OCI-LY3 (cell line): ENCODE measurements around the gene NAA10.

ENCODE experiments used
- EZH2phosphoT487 ChIP-seq: fragments of 200-600 bp; shearing (Covaris generic); IDR thresholded peaks from 2 replicates; pipeline ENCODE4 v1.6.1; 2018; ENCODE audit warnings: antibody characterized with exemption, mixed run types, low read depth
- TF ChIP-seq, protein P1 (sequence below): fragments of 200-600, 300-600 bp; sonication (generic); IDR thresholded peaks from 2 replicates; pipeline ENCODE4 v1.5.1; 2014; ENCODE audit warnings: antibody characterized with exemption, low read length, low read depth

DNA sequence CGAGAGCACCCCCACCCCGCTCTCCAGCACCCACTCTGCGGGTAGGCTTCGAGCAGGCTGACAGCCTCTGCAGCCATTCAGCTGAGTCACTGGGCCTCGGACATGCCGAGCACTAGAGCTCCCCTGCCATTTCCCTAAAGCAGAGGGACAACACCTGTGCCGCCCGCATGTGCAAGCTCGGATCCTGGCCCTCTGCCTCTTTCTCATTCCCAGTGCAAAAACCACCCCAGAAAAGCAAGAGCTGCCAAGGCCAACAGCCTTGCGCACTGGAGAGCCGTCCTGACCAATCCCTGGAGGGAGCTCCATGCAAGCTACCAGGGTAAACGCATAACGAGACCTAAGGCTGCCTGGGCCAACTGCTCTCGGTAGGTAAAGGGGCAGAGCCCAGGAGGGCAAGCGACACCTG lies 31.4 kb upstream of the NAA10 start:
- TF ChIP-seq, protein P1, sequence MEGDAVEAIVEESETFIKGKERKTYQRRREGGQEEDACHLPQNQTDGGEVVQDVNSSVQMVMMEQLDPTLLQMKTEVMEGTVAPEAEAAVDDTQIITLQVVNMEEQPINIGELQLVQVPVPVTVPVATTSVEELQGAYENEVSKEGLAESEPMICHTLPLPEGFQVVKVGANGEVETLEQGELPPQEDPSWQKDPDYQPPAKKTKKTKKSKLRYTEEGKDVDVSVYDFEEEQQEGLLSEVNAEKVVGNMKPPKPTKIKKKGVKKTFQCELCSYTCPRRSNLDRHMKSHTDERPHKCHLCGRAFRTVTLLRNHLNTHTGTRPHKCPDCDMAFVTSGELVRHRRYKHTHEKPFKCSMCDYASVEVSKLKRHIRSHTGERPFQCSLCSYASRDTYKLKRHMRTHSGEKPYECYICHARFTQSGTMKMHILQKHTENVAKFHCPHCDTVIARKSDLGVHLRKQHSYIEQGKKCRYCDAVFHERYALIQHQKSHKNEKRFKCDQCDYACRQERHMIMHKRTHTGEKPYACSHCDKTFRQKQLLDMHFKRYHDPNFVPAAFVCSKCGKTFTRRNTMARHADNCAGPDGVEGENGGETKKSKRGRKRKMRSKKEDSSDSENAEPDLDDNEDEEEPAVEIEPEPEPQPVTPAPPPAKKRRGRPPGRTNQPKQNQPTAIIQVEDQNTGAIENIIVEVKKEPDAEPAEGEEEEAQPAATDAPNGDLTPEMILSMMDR: no peak
- no peak for TF ChIP-seq EZH2phosphoT487
